WTC11 (cell line): ENCODE measurements around the gene HCFC2. TPM values are rescaled to one million over a fixed set of nuclear protein-coding genes. Genes with fewer than 3 reads are reported as not detected.

Experiments used
- ATAC-seq: fragments of 200-7000 bp; cut with Tn5 transposase; 2 replicates; pipeline ENCODE4 v1.10.0; 2021; ENCODE audit warnings: mild to moderate bottlenecking, moderate library complexity
- CTCF ChIA-PET: fragments of 300-600 bp; sonication (Branson Sonifier 250); formaldehyde crosslinking; loops from one replicate; lab custom pipeline; 2021; ENCODE audit warnings: antibody characterized with exemption; lab: Charles Lee
- POLR2A ChIA-PET: fragments of 350-600 bp; sonication (Branson Sonifier 250); formaldehyde crosslinking; loops from one replicate; lab custom pipeline; 2021; ENCODE audit warnings: antibody characterized with exemption; lab: Charles Lee
- DNase-seq: peaks from one replicate; pipeline ENCODE4 v3.0.0; 2021; ENCODE audit warnings: low spot score
- H3K27ac Mint-ChIP-seq: 2 replicates; pipeline ENCODE4 v1.8.0; 2021; ENCODE audit warnings: mixed read lengths
- H3K27me3 Mint-ChIP-seq: 2 replicates; pipeline ENCODE4 v1.8.0; 2021; ENCODE audit warnings: low read depth, mild to moderate bottlenecking, moderate library complexity, mixed read lengths
- H3K36me3 Mint-ChIP-seq: 2 replicates; pipeline ENCODE4 v1.8.0; 2021; ENCODE audit warnings: mixed read lengths
- H3K4me1 Mint-ChIP-seq: 2 replicates; pipeline ENCODE4 v1.8.0; 2022; ENCODE audit warnings: mixed read lengths
- H3K4me3 Mint-ChIP-seq: 2 replicates; pipeline ENCODE4 v1.8.0; 2021; ENCODE audit warnings: mild to moderate bottlenecking, moderate library complexity, mixed read lengths
- H3K9me3 Mint-ChIP-seq: 2 replicates; pipeline ENCODE4 v1.8.0; 2021; ENCODE audit warnings: mixed read lengths
- AFF4 ChIP-seq: sonication (generic); formaldehyde crosslinking; IDR thresholded peaks from 2 replicates; pipeline ENCODE4 v1.8.1; 2023; ENCODE audit warnings: mild to moderate bottlenecking, missing genetic modification reagents, borderline replicate concordance
- AR ChIP-seq: fragments of 250-450 bp; sonication (Bioruptor Pico); IDR thresholded peaks from 2 replicates; pipeline ENCODE4 v1.9.0; 2021; ENCODE audit warnings: mild to moderate bottlenecking
- ATF3 ChIP-seq: sonication (generic); formaldehyde crosslinking; conservative IDR thresholded peaks from 2 replicates; pipeline ENCODE4 v1.8.1; 2022; ENCODE audit warnings: mild to moderate bottlenecking, missing genetic modification reagents
- CBFB ChIP-seq: sonication (generic); formaldehyde crosslinking; IDR thresholded peaks from 2 replicates; pipeline ENCODE4 v1.8.1; 2022; ENCODE audit warnings: mild to moderate bottlenecking, low read depth, missing genetic modification reagents
- CDX4 ChIP-seq: fragments of 250-450 bp; sonication (Bioruptor Pico); IDR thresholded peaks from 2 replicates; pipeline ENCODE4 v1.9.0; 2021; ENCODE audit warnings: moderate library complexity, mild to moderate bottlenecking, inconsistent platforms, borderline replicate concordance
- GRHL2 ChIP-seq: fragments of 250-450 bp; sonication (Bioruptor Pico); IDR thresholded peaks from 2 replicates; pipeline ENCODE4 v1.8.0; 2022; ENCODE audit warnings: mild to moderate bottlenecking, moderate library complexity; ENCODE audit not compliant: insufficient replicate concordance, severe bottlenecking
- JAZF1 ChIP-seq: fragments of 250-450 bp; sonication (Bioruptor Pico); IDR thresholded peaks from 2 replicates; pipeline ENCODE4 v1.9.0; 2021; ENCODE audit warnings: moderate library complexity, mild to moderate bottlenecking, inconsistent platforms
- NFATC4 ChIP-seq: fragments of 250-450 bp; sonication (Bioruptor Pico); IDR thresholded peaks from 2 replicates; pipeline ENCODE4 v1.9.0; 2021; ENCODE audit warnings: mild to moderate bottlenecking
- NR3C1 ChIP-seq: sonication (generic); formaldehyde crosslinking; conservative IDR thresholded peaks from 2 replicates; pipeline ENCODE4 v1.8.1; 2023; ENCODE audit warnings: low read depth, mild to moderate bottlenecking, missing genetic modification reagents
- SMAD3 ChIP-seq: sonication (generic); formaldehyde crosslinking; IDR thresholded peaks from 2 replicates; pipeline ENCODE4 v1.8.0; 2022; ENCODE audit warnings: missing genetic modification reagents, mild to moderate bottlenecking, borderline replicate concordance
- SOX15 ChIP-seq: fragments of 250-450 bp; sonication (Bioruptor Pico); IDR thresholded peaks from 2 replicates; pipeline ENCODE4 v1.9.0; 2021; ENCODE audit warnings: mild to moderate bottlenecking
- TEAD1 ChIP-seq: sonication (generic); formaldehyde crosslinking; IDR thresholded peaks from 2 replicates; pipeline ENCODE4 v1.8.0; 2022; ENCODE audit warnings: mild to moderate bottlenecking, missing genetic modification reagents
- TEAD4 ChIP-seq: sonication (generic); formaldehyde crosslinking; IDR thresholded peaks from 2 replicates; pipeline ENCODE4 v1.8.0; 2022; ENCODE audit warnings: mild to moderate bottlenecking, missing genetic modification reagents
- TP53 ChIP-seq: sonication (generic); formaldehyde crosslinking; IDR thresholded peaks from 2 replicates; pipeline ENCODE4 v1.8.1; 2023; ENCODE audit warnings: mild to moderate bottlenecking, missing genetic modification reagents
- ZNF263 ChIP-seq: sonication (generic); formaldehyde crosslinking; IDR thresholded peaks from 2 replicates; pipeline ENCODE4 v1.8.1; 2022; ENCODE audit warnings: low read depth, mild to moderate bottlenecking, moderate library complexity, missing genetic modification reagents
- ZNF317 ChIP-seq: sonication (generic); formaldehyde crosslinking; IDR thresholded peaks from 2 replicates; pipeline ENCODE4 v1.8.1; 2023; ENCODE audit warnings: low read depth, mild to moderate bottlenecking, moderate library complexity, missing genetic modification reagents, borderline replicate concordance
- ZNF671 ChIP-seq: fragments of 250-450 bp; sonication (Bioruptor Pico); IDR thresholded peaks from 2 replicates; pipeline ENCODE4 v1.8.0; 2021; ENCODE audit warnings: mild to moderate bottlenecking
- ZSCAN18 ChIP-seq: fragments of 250-450 bp; sonication (Bioruptor Pico); IDR thresholded peaks from 2 replicates; pipeline ENCODE4 v2.1.2; 2022; ENCODE audit warnings: mild to moderate bottlenecking, moderate library complexity
- total RNA-seq: library from RNA; stranded (reverse); gene quantifications from 3 replicates; pipeline ENCODE4 v1.2.3, GENCODE V29; 2021
- TF ChIP-seq, protein P1 (sequence below): sonication (generic); formaldehyde crosslinking; IDR thresholded peaks from 2 replicates; pipeline ENCODE4 v1.8.0; 2023; ENCODE audit warnings: mild to moderate bottlenecking, missing genetic modification reagents
- TF ChIP-seq, protein P2 (sequence below): sonication (generic); formaldehyde crosslinking; IDR thresholded peaks from 2 replicates; pipeline ENCODE4 v1.8.1; 2023; ENCODE audit warnings: mild to moderate bottlenecking, missing genetic modification reagents

The HCFC2 gene
- total RNA-seq, 1 experiment from 2014 or later, result 1.6 TPM

GRCh38 chr12:104059963-104060362, 4.4 kb upstream of the HCFC2 start (continued):
- no peak for TF ChIP-seq ZNF671 (CRISPR knock-in tag)
- TF ChIP-seq TEAD1 (CRISPR knock-in tag), result no peak
- TF ChIP-seq TP53 (CRISPR knock-in tag), result no peak
- TF ChIP-seq, protein P1, sequence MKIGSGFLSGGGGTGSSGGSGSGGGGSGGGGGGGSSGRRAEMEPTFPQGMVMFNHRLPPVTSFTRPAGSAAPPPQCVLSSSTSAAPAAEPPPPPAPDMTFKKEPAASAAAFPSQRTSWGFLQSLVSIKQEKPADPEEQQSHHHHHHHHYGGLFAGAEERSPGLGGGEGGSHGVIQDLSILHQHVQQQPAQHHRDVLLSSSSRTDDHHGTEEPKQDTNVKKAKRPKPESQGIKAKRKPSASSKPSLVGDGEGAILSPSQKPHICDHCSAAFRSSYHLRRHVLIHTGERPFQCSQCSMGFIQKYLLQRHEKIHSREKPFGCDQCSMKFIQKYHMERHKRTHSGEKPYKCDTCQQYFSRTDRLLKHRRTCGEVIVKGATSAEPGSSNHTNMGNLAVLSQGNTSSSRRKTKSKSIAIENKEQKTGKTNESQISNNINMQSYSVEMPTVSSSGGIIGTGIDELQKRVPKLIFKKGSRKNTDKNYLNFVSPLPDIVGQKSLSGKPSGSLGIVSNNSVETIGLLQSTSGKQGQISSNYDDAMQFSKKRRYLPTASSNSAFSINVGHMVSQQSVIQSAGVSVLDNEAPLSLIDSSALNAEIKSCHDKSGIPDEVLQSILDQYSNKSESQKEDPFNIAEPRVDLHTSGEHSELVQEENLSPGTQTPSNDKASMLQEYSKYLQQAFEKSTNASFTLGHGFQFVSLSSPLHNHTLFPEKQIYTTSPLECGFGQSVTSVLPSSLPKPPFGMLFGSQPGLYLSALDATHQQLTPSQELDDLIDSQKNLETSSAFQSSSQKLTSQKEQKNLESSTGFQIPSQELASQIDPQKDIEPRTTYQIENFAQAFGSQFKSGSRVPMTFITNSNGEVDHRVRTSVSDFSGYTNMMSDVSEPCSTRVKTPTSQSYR (CRISPR knock-in tag), result no peak
- TF ChIP-seq ZNF263 (CRISPR knock-in tag), result no peak

GRCh38 chr12:104060791-104061190, 3.5 kb upstream of the HCFC2 start:
- Mint-ChIP-seq H3K36me3 (no peaks in the 10 kb centered on the region), H3K27ac (no peak overlapping the region), H3K27me3 (peaks cover 28% of the 10 kb centered on the region), H3K4me1 (peaks cover 16% of the 10 kb centered on the region), H3K9me3 (no peaks in the 10 kb centered on the region), H3K4me3 (no peak overlapping the region)
- DNase-seq, result no peak
- ChIA-PET CTCF (interaction anchor here (1.2 kb wide), 1 partner anchor 48 kb away, joined by 5 read pairs; no protein-coding TSS in a partner anchor), POLR2A (no interaction called here)
- ATAC-seq, result no peak
- TF ChIP-seq, protein P2, sequence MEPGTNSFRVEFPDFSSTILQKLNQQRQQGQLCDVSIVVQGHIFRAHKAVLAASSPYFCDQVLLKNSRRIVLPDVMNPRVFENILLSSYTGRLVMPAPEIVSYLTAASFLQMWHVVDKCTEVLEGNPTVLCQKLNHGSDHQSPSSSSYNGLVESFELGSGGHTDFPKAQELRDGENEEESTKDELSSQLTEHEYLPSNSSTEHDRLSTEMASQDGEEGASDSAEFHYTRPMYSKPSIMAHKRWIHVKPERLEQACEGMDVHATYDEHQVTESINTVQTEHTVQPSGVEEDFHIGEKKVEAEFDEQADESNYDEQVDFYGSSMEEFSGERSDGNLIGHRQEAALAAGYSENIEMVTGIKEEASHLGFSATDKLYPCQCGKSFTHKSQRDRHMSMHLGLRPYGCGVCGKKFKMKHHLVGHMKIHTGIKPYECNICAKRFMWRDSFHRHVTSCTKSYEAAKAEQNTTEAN (CRISPR knock-in tag), result no peak
- TF ChIP-seq CBFB (CRISPR knock-in tag) (no peak), ZSCAN18 (CRISPR knock-in tag) (no peak), NFATC4 (CRISPR knock-in tag) (no peak), AFF4 (no peak), SOX15 (CRISPR knock-in tag) (no peak), ZNF317 (CRISPR knock-in tag) (no peak), CDX4 (CRISPR knock-in tag) (no peak), SMAD3 (no peak)

DNA sequence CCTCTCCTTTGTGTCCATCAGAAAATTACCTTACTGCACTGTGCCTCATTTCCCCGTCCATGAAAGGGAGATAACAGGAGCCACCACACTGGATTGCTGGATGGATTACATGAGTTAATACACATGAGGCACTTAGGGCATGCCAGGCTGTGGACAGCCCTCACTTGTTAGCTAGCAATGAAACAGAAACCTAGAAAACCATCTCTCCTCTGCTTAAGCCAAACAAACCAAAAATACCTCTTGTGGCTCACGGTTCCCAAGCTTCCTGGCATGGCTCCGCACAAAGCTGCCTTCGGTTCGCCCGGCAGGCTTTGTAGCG, 660 bp upstream of the HCFC2 start:
- ChIA-PET POLR2A (interaction anchor here (0.6 to 2.1 kb wide), 6 partner anchors 9 to 223 kb away, joined by 3 to 6 read pairs (median 4); partner anchors contain the start of genes GLT8D2, NFYB and NT5DC3), CTCF (interaction anchor here (1.0 to 1.8 kb wide), 3 partner anchors 44 to 62 kb away, joined by 3 to 16 read pairs (median 3); no protein-coding TSS in a partner anchor)
- no peaks in the 10 kb centered on the region for H3K9me3 Mint-ChIP-seq
- peak overlapping the region; percentile 89 for H3K4me3 Mint-ChIP-seq
- no peaks in the 10 kb centered on the region for H3K36me3 Mint-ChIP-seq
- peaks cover 31% of the 10 kb centered on the region for H3K27me3 Mint-ChIP-seq
- H3K27ac Mint-ChIP-seq, result no peak overlapping the region; the same call in 1 of the 2 replicates
- ATAC-seq (no peak), DNase-seq (no peak)
- H3K4me1 Mint-ChIP-seq, result peaks cover 8% of the 10 kb centered on the region; the same call in 1 of the 2 replicates
- TF ChIP-seq NR3C1 (CRISPR knock-in tag) (no peak), JAZF1 (CRISPR knock-in tag) (no peak), AR (CRISPR knock-in tag) (no peak), GRHL2 (CRISPR knock-in tag) (no peak), CBFB (CRISPR knock-in tag) (no peak), TEAD4 (CRISPR knock-in tag) (no peak), ATF3 (CRISPR knock-in tag) (no peak)
